Heart right ventricle (tissue), 16 donors: Measurements from ENCODE around the gene OR52K1. TPM values are rescaled to one million over a fixed set of nuclear protein-coding genes. Genes with fewer than 3 reads are reported as not detected.
"Not testable (repeated sequence)": the region's sequence is repeated elsewhere in the genome, so short reads cannot be mapped to it uniquely, and the experiment has no call there.

Source experiments
- ATAC-seq, 8 donors: fragments of 200-7000 bp; cut with Tn5 transposase; one replicate each; pipeline ENCODE4 v1.9.1; 2020; ENCODE audit warnings: mild to moderate bottlenecking in 8 of 8, moderate library complexity in 8 of 8, moderate number of reproducible peaks in 1 of 8
- DNase-seq, 2 donors: peaks; one replicate each; pipeline ENCODE4 v3.0.0-alpha.2; 2020
- H3K27ac ChIP-seq, 10 donors: fragments of 200-600 bp; sonication (generic) in 2 of 10; one replicate each; pipeline versions ENCODE4 v1.5.0 to v1.8.0; 2020 to 2022; ENCODE audit warnings: mild to moderate bottlenecking in 3 of 10
- H3K27me3 ChIP-seq, 7 donors: fragments of 200-600 bp; one replicate each; pipeline ENCODE4 v1.8.0; 2021 to 2022; ENCODE audit warnings: mild to moderate bottlenecking in 2 of 7
- H3K36me3 ChIP-seq, 9 donors: fragments of 200-600 bp; sonication (generic) in 1 of 9; one replicate each; pipeline versions ENCODE4 v1.5.0 to v1.8.0; 2020 to 2022; ENCODE audit warnings: mild to moderate bottlenecking in 2 of 9
- H3K4me1 ChIP-seq, 9 donors: fragments of 200-600 bp; sonication (generic) in 1 of 9; one replicate each; pipeline versions ENCODE4 v1.5.0 to v1.8.0; 2020 to 2022; ENCODE audit warnings: mild to moderate bottlenecking in 4 of 9
- H3K4me3 ChIP-seq, 10 donors: fragments of 200-600 bp; sonication (generic) in 2 of 10; one replicate each; pipeline versions ENCODE4 v1.5.0 to v1.8.0; 2020 to 2022; ENCODE audit warnings: mild to moderate bottlenecking in 7 of 10, moderate library complexity in 2 of 10
- H3K9me3 ChIP-seq, 11 donors: fragments of 200-600 bp in 10 of 11; sonication (generic) in 2 of 11; one replicate each; pipeline versions ENCODE4 v1.5.0 to v1.8.0; 2013 to 2022; ENCODE audit warnings: mild to moderate bottlenecking in 2 of 11, control low read depth in 1 of 11, moderate library complexity in 1 of 11
- CTCF ChIP-seq, 9 donors: fragments of 200-600 bp; sonication (generic) in 2 of 9; IDR thresholded peaks; one replicate each; pipeline versions ENCODE4 v1.5.0 to v1.8.0; 2021 to 2022; ENCODE audit warnings: antibody characterized with exemption in 9 of 9, mild to moderate bottlenecking in 5 of 9, moderate library complexity in 1 of 9
- WGBS, 2 donors: extraction: QIAGEN DNeasy Blood & Tissue Kit; methylation state at CpG; one replicate each; pipeline ENCODE4 v1.1.7; 2013; ENCODE audit warnings: inconsistent platforms in 1 of 2; 5-methylcytosine and 5-hydroxymethylcytosine counted together
- intact Hi-C, 10 donors: fragments of 100-400 bp; cut with DNase I; formaldehyde crosslinking; loops; one replicate each; pipeline versions ENCODE4 v1.11.1 to v1.14.2; 2022
- polyA plus RNA-seq, 2 donors: library from polyadenylated mRNA; stranded (reverse); fragments of 200-250 nt; gene quantifications; one replicate each; pipeline ENCODE4 v1.2.3, GENCODE V29; 2013
- total RNA-seq, 10 donors: library from RNA; stranded (reverse); fragmentation: NEBNext Ultra II Directional in 3 of 10; extraction: Animal tissue kit (Norgen Biotek cat#: 25700) in 3 of 10; gene quantifications; one replicate each; pipeline versions ENCODE4 v1.2.1 to v1.2.4, GENCODE V29; 2021 to 2023
- donor health status: Arrhythmogenic right ventricular cardiomyopathy.
- donor health status: ischemic (EF 13 %, LVEDD 7.1; RV severe dilation, severe dysfunction).
- donor health status: healthy with polysubstance abuse.
- donor health status: DM: no; HTN: yes; CAD: no.
- donor health status: DM: no; HTN: no; CAD: no.
- donor health status: ischemic (EF 25% LVEDD 6.9; RV normal size, moderate dysfunction).
- donor health status: ischemic (EF 25% LVEDD 5.7; RV mildly dilated, moderate dysfunction).
- donor health status: healthy.
- donor health status: DM: yes; HTN: yes; CAD: no.
- donor health status: Ischemic cardiomyopathy.
- donor health status: ischemic (EF 35%, LVEDD 5.7; RV mildly dilated, moderate dysfunction).
- donor health status: nonischemic (EF 11% LVEDD 7.7; RV severe dilation, severe dysfunction).
- donor health status: DM: yes; HTN: yes; CAD: no.
- donor health status: PGD.
- donor health status: ischemic (EF 29% LVEDD 5.4; RV normal size, mild dysfunction).
- donor health status: nonischemic (EF 23%, LVEDD 6.1; RV moderate dilation, normal function).

The OR52K1 gene
- total and polyA plus RNA-seq, 12 donors = not detected

- WGBS, 2 donors = 62 to 75% methylated on average over 1 of the region's 1 CpG
- ATAC-seq (no peak), DNase-seq (no peak)
- peaks cover 0 to 3% (median 0%) of the 10 kb centered on the region in 7 donors for H3K27me3 ChIP-seq
- H3K4me1 ChIP-seq = no peaks in the 10 kb centered on the region
- H3K27ac ChIP-seq = no peak overlapping the region
- H3K36me3 ChIP-seq = no peaks in the 10 kb centered on the region
- TF ChIP-seq CTCF (IDR thresholded peaks at IDR 0.05) = no peak
- H3K9me3 ChIP-seq = no peaks in the 10 kb centered on the region
- intact Hi-C loops = no loop called here
- H3K4me3 ChIP-seq = no peak overlapping the region
Measured at GRCh38 chr11:4479644-4480043, 2.8 kb upstream of the OR52K1 start.

DNA sequence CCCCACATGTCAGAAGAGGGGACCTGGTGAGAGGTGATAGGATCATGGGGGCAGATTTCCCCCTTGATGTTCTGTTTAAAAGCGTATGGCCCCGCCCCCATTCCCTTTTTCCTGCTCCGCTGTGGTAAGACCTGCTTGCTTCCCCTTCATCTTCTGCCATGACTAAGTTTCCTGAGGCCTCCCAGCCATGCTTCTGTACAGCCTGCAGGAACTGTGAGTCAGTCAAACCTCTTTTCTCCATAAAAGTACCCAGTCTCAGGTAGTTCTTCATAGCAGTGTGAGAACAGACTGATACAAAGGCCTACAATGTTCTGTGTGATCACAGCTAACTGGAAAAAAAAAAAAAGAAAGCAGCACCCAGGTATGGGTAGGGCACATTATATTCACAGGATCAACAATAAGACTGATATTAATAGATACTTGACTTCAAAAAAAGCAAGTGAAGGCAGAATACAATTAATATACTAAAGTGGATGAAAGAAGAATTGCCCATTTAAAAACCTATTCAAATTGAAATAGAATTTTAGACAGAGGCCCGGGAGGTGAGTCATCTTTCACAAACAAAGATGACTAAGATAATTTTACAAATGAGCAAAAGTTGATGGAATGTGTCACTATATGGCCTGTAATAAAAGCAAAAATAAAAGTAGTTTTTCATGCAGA lies 1.7 kb upstream of the OR52K1 start:
- H3K27ac ChIP-seq = no peak overlapping the region
- TF ChIP-seq CTCF (IDR thresholded peaks at IDR 0.05) = no peak
- intact Hi-C loops = no loop called here
- 76 to 81% methylated on average over 4 of the region's 4 CpGs for WGBS, 2 donors
- no peaks in the 10 kb centered on the region for H3K4me1 ChIP-seq
- ATAC-seq = no peak
- peaks cover 0 to 3% (median 0%) of the 10 kb centered on the region in 7 donors for H3K27me3 ChIP-seq
- H3K4me3 ChIP-seq = no peak overlapping the region
- H3K36me3 ChIP-seq = no peaks in the 10 kb centered on the region
- DNase-seq = no peak
- H3K9me3 ChIP-seq = no peaks in the 10 kb centered on the region

- Histone ChIP-seq H3K9me3 (no peaks in the 10 kb centered on the region), H3K4me1 (no peaks in the 10 kb centered on the region), H3K4me3 (no peak overlapping the region), H3K27me3 (peaks cover 0 to 3% (median 0%) of the 10 kb centered on the region in 7 donors), H3K27ac (no peak overlapping the region), H3K36me3 (no peaks in the 10 kb centered on the region)
- no peak for DNase-seq
- intact Hi-C loops = no loop called here
- no peak for ATAC-seq
- no peak for TF ChIP-seq CTCF (IDR thresholded peaks at IDR 0.05)
Measured at GRCh38 chr11:4481240-4481582, 1.2 kb upstream of the OR52K1 start.

DNA sequence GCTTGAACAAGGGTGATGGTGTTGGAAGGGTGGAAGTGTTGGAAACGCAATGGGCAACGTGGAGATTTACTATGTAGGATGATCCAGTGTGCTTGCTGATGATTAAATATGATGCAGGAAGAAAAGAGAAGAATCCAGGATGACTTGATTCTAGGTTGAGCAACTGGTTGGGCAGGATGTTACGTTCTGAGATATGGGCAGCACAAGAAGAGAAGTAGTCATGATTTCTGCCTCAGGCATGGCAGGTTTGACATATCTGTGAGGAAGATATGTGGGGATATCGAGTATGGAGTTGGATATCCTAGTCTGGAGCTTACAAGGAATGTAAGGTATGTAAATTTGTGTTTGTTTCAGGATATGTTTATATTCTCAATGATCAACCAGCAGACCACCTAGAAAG lies 1.9 kb downstream of the OR52K1 start:
- Histone ChIP-seq H3K4me1 (no peaks in the 10 kb centered on the region), H3K36me3 (no peaks in the 10 kb centered on the region), H3K4me3 (no peak overlapping the region), H3K9me3 (no peaks in the 10 kb centered on the region), H3K27me3 (peaks cover 0 to 19% (median 0%) of the 10 kb centered on the region in 7 donors), H3K27ac (no peak overlapping the region)
- intact Hi-C loops = no loop called here
- no peak for TF ChIP-seq CTCF (IDR thresholded peaks at IDR 0.05)
- 68 to 72% methylated on average over 4 of the region's 4 CpGs for WGBS, 2 donors
- ATAC-seq (no peak), DNase-seq (no peak)

DNA sequence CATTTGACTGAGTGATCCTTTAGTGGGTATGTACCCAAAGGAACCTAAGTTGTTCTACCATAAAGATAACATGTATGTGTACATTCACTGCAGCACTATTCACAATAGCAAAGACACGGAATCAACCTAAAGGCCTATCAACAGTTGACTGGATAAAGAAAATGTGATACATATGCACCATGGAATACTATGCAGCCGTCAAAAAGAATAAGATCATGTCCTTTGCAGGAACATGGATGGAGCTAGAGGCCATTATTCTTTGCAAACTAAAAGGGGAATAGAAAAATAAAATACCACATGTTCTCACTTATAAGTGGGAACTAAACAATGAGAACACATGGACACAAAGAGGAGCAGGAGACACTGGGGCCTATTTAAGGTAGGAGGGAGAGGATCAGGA lies 9.0 kb downstream of the OR52K1 start:
- 83 to 90% methylated on average over 2 of the region's 2 CpGs for WGBS, 2 donors
- DNase-seq = not testable (repeated sequence)
- H3K27me3 ChIP-seq = peaks cover 0 to 27% (median 0%) of the 10 kb centered on the region in 7 donors

More for the DNA sequence above, 9.0 kb downstream of the OR52K1 start:
- not testable (repeated sequence) for H3K9me3 ChIP-seq, H3K36me3 ChIP-seq, H3K4me1 ChIP-seq, ATAC-seq, H3K27ac ChIP-seq, H3K4me3 ChIP-seq
- intact Hi-C loops = loop anchor here in 1 of 10 donors (5.0 kb wide), 1 partner anchor 299 kb away; no protein-coding TSS in a partner anchor
